DND-41 (cell line): ENCODE results near the gene OTUD5.

Experiments used
- ATAC-seq: fragments of 200-7000 bp; cut with Tn5 transposase; 3 replicates; pipeline ENCODE4 v1.9.1; 2021; ENCODE audit warnings: low read depth; ENCODE audit not compliant: insufficient read depth
- DNase-seq: peaks from one replicate; pipeline ENCODE4 v3.0.0-alpha.2; 2020
- H2AFZ ChIP-seq: 2 replicates; pipeline ENCODE4 v1.6.0; 2012; ENCODE audit warnings: low read depth, low read length
- H3K27ac ChIP-seq: 2 replicates; pipeline ENCODE4 v1.5.1; 2012; ENCODE audit warnings: low read length, inconsistent platforms
- H3K27me3 ChIP-seq: fragments of 200-600 bp; sonication (generic); 2 replicates; pipeline ENCODE4 v1.6.0; 2012; ENCODE audit warnings: low read length, mild to moderate bottlenecking, inconsistent platforms; ENCODE audit not compliant: insufficient read depth, poor library complexity
- H3K36me3 ChIP-seq: 2 replicates; pipeline ENCODE4 v1.5.1; 2012; ENCODE audit warnings: low read length, inconsistent platforms; ENCODE audit not compliant: insufficient read depth
- H3K4me1 ChIP-seq: 2 replicates; pipeline ENCODE4 v1.5.1; 2012; ENCODE audit warnings: mild to moderate bottlenecking, low read length; ENCODE audit not compliant: insufficient read depth
- H3K4me2 ChIP-seq: 2 replicates; pipeline ENCODE4 v1.6.0; 2012; ENCODE audit warnings: mild to moderate bottlenecking, moderate library complexity, low read length, inconsistent platforms; ENCODE audit not compliant: insufficient read depth
- H3K4me3 ChIP-seq, 2 experiments: fragments of 200-600 bp in 1 of 2; shearing (Covaris generic) in 1 of 2; 2 replicates each; pipeline ENCODE4 v1.5.1; 2012 to 2016; ENCODE audit warnings: inconsistent platforms in 2 of 2, low read length in 2 of 2, mild to moderate bottlenecking in 2 of 2, low read depth in 1 of 2, moderate library complexity in 1 of 2
- H3K79me2 ChIP-seq: 2 replicates; pipeline ENCODE4 v1.6.0; 2012; ENCODE audit warnings: low read length, inconsistent platforms; ENCODE audit not compliant: insufficient read depth
- H3K9ac ChIP-seq: 2 replicates; pipeline ENCODE4 v1.6.0; 2012; ENCODE audit warnings: low read depth, mild to moderate bottlenecking, inconsistent platforms, low read length, moderate library complexity
- H3K9me3 ChIP-seq: 2 replicates; pipeline ENCODE4 v1.5.1; 2012; ENCODE audit warnings: low read length, moderate library complexity, mild to moderate bottlenecking, inconsistent platforms; ENCODE audit not compliant: insufficient read depth, severe bottlenecking
- H4K20me1 ChIP-seq: 2 replicates; pipeline ENCODE4 v1.6.0; 2012; ENCODE audit warnings: low read length; ENCODE audit not compliant: insufficient read depth
- EZH2 ChIP-seq: IDR thresholded peaks from 3 replicates; pipeline ENCODE4 v1.6.1; 2012; ENCODE audit warnings: borderline replicate concordance, low read depth, mild to moderate bottlenecking, moderate library complexity, low read length, inconsistent platforms; ENCODE audit not compliant: severe bottlenecking
- TF ChIP-seq, protein P1 (sequence below): IDR thresholded peaks from 2 replicates; pipeline ENCODE4 v1.5.1; 2012; ENCODE audit warnings: borderline replicate concordance, low read length, moderate library complexity, mild to moderate bottlenecking; ENCODE audit not compliant: poor library complexity, severe bottlenecking; ENCODE audit errors: extremely low read depth

OTUD5 gene

DNA sequence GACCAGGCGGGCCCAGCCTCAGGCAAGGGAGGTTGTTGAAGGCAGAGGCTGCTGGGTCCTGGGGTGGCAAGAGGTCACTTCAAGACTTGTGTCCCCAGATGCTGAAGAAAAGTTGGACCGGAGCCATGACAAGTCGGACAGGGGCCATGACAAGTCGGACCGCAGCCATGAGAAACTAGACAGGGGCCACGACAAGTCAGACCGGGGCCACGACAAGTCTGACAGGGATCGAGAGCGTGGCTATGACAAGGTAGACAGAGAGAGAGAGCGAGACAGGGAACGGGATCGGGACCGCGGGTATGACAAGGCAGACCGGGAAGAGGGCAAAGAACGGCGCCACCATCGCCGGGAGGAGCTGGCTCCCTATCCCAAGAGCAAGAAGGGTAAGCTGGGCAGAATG is 55.3 kb downstream of the OTUD5 start:
- Histone ChIP-seq H3K4me1 (peaks cover 18% of the 10 kb centered on the region), H4K20me1 (peaks cover 12% of the 10 kb centered on the region; the same call in 1 of the 2 replicates), H3K9me3 (no peaks in the 10 kb centered on the region), H2AFZ (no peak overlapping the region), H3K27ac (no peak overlapping the region), H3K36me3 (peaks cover 55% of the 10 kb centered on the region), H3K27me3 (no peaks in the 10 kb centered on the region), H3K79me2 (peaks cover 26% of the 10 kb centered on the region), H3K4me2 (no peak overlapping the region), H3K4me3 (no peak overlapping the region), H3K9ac (no peak overlapping the region)
- TF ChIP-seq, protein P1, sequence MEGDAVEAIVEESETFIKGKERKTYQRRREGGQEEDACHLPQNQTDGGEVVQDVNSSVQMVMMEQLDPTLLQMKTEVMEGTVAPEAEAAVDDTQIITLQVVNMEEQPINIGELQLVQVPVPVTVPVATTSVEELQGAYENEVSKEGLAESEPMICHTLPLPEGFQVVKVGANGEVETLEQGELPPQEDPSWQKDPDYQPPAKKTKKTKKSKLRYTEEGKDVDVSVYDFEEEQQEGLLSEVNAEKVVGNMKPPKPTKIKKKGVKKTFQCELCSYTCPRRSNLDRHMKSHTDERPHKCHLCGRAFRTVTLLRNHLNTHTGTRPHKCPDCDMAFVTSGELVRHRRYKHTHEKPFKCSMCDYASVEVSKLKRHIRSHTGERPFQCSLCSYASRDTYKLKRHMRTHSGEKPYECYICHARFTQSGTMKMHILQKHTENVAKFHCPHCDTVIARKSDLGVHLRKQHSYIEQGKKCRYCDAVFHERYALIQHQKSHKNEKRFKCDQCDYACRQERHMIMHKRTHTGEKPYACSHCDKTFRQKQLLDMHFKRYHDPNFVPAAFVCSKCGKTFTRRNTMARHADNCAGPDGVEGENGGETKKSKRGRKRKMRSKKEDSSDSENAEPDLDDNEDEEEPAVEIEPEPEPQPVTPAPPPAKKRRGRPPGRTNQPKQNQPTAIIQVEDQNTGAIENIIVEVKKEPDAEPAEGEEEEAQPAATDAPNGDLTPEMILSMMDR, result no peak
- TF ChIP-seq EZH2, result no peak
- DNase-seq (no peak), ATAC-seq (no peak)

DNA sequence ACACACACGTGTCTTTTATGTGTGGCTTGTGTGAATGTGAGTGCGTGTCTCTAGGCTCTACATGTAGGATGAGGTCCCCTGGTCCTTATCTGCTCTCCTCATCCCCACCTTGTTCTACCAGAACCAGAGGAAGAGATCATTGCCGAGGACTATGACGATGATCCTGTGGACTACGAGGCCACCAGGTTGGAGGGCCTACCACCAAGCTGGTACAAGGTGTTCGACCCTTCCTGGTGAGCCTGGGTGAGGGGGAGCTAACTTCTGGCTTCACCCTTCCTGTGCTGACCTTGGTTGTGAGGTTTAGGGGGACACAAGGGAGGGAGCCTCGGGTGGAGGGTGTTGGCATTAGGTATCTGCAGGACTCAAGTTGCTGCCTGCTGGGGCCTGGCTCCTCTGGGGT is 56.3 kb downstream of the OTUD5 start:
- peaks cover 36% of the 10 kb centered on the region for H3K79me2 ChIP-seq
- TF ChIP-seq, protein P1, result no peak
- no peak for TF ChIP-seq EZH2
- H3K4me1 ChIP-seq, result peaks cover 27% of the 10 kb centered on the region
- H3K9me3 ChIP-seq, result no peaks in the 10 kb centered on the region
- no peak overlapping the region for H2AFZ ChIP-seq
- peaks cover 19% of the 10 kb centered on the region for H4K20me1 ChIP-seq
- H3K27ac ChIP-seq, result no peak overlapping the region
- no peak overlapping the region for H3K9ac ChIP-seq
- DNase-seq (no peak), ATAC-seq (no peak)
- peaks cover 52% of the 10 kb centered on the region for H3K36me3 ChIP-seq
- H3K27me3 ChIP-seq, result no peaks in the 10 kb centered on the region
- no peak overlapping the region for H3K4me3 ChIP-seq
- no peak overlapping the region for H3K4me2 ChIP-seq

DNA sequence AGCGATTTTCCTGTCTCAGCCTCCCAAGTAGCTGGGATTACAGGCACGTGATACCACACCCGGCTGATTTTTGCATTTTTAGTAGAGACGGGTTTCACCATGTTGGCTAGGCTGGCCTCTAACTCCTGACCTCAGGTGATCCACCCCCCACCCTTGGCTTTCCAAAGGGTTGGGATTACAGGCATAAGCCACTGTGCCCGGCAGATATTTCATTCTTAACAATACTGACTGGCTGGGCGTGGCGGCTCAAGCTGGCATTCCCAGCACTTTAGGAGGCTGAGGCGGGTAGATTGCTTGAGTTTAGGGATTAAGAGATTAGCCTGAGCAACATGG is 58.4 kb downstream of the OTUD5 start:
- peaks cover 30% of the 10 kb centered on the region for H4K20me1 ChIP-seq
- H3K27ac ChIP-seq, result no peak overlapping the region
- ATAC-seq (no peak), DNase-seq (no peak)
- peaks cover 50% of the 10 kb centered on the region for H3K79me2 ChIP-seq
- no peaks in the 10 kb centered on the region for H3K27me3 ChIP-seq
- H3K4me3 ChIP-seq, result peak overlapping the region in 1 of 2 experiments; percentile 98; a peak in 1 of 4 replicates
- peaks cover 47% of the 10 kb centered on the region for H3K36me3 ChIP-seq
- peak overlapping the region; percentile 97 for H3K4me2 ChIP-seq
- peak overlapping the region; percentile 94; the same call in 1 of the 2 replicates for H3K9ac ChIP-seq
- H3K9me3 ChIP-seq, result no peaks in the 10 kb centered on the region
- peaks cover 29% of the 10 kb centered on the region for H3K4me1 ChIP-seq
- no peak for TF ChIP-seq EZH2
- TF ChIP-seq, protein P1, result no peak
- H2AFZ ChIP-seq, result no peak overlapping the region
